ENCODE measurements around the gene SNRPA1.
"Not testable (repeated sequence)": the region's sequence is repeated elsewhere in the genome, so short reads cannot be mapped to it uniquely, and the experiment has no call there.

The SNRPA1 gene

GRCh38 chr15:101294731-101295606 is at the start of gene SNRPA1:
SNRPA1 (minus strand) TSS chr15:101295248; CDS start chr15:101295178, 70 bp downstream.
- peak; percentile 82 for DNase-seq

- no peak for DNase-seq
Measured at GRCh38 chr15:101342056-101342455, 47.0 kb upstream of the SNRPA1 start.

- no peak for DNase-seq
Measured at GRCh38 chr15:101338502-101339057, 43.5 kb upstream of the SNRPA1 start.

GRCh38 chr15:101337976-101338375 is 42.9 kb upstream of the SNRPA1 start:
- no peak for DNase-seq

- DNase-seq = not testable (repeated sequence)
Measured at GRCh38 chr15:101333907-101334789, 39.1 kb upstream of the SNRPA1 start.

GRCh38 chr15:101332061-101332467 is 37.0 kb upstream of the SNRPA1 start:
- DNase-seq = no peak

GRCh38 chr15:101329867-101330380 is 34.9 kb upstream of the SNRPA1 start:
- DNase-seq = no peak

GRCh38 chr15:101329309-101329863 is 34.3 kb upstream of the SNRPA1 start:
- no peak for DNase-seq

- no peak for DNase-seq
Measured at GRCh38 chr15:101328001-101328400, 33.0 kb upstream of the SNRPA1 start.

GRCh38 chr15:101327147-101327740 is 32.2 kb upstream of the SNRPA1 start:
- DNase-seq = no peak

- DNase-seq = no peak
Measured at GRCh38 chr15:101326462-101327146, 31.6 kb upstream of the SNRPA1 start.

GRCh38 chr15:101326026-101326315 is 30.9 kb upstream of the SNRPA1 start:
- DNase-seq = no peak

GRCh38 chr15:101325263-101326025 is 30.4 kb upstream of the SNRPA1 start:
- no peak for DNase-seq

GRCh38 chr15:101324524-101325177 is 29.6 kb upstream of the SNRPA1 start:
- no peak for DNase-seq

- no peak for DNase-seq
Measured at GRCh38 chr15:101323793-101324523, 28.9 kb upstream of the SNRPA1 start.

- DNase-seq = no peak
Measured at GRCh38 chr15:101322854-101323477, 27.9 kb upstream of the SNRPA1 start.

- DNase-seq = no peak
Measured at GRCh38 chr15:101322016-101322695, 27.1 kb upstream of the SNRPA1 start.

GRCh38 chr15:101320501-101321052 is 25.5 kb upstream of the SNRPA1 start:
- DNase-seq = no peak
